GM12878 (cell line): ENCODE measurements around the gene HP1BP3. TPM values are rescaled to one million over a fixed set of nuclear protein-coding genes. Genes with fewer than 3 reads are reported as not detected.

Experiments
- BACH1 ChIP-seq: fragments of 450-650 bp; IDR thresholded peaks from 2 replicates; pipeline ENCODE4 v1.6.1; 2017; ENCODE audit warnings: mild to moderate bottlenecking, borderline replicate concordance
- CBX5 ChIP-seq: sonication (generic); IDR thresholded peaks from 2 replicates; pipeline ENCODE4 v1.6.1; 2016; ENCODE audit warnings: low read depth, moderate library complexity, mild to moderate bottlenecking, inconsistent platforms
- EP300 ChIP-seq, 2 experiments: fragments of 150-350 bp in 1 of 2; IDR thresholded peaks; 2 replicates each; pipeline ENCODE4 v1.6.1; 2011 to 2012; ENCODE audit warnings: low read depth in 2 of 2, low read length in 2 of 2, borderline replicate concordance in 1 of 2, improper control_type of control experiment in 1 of 2, inconsistent platforms in 1 of 2; ENCODE audit not compliant: control insufficient read depth in 1 of 2
- FOXK2 ChIP-seq: fragments of 450-650 bp; IDR thresholded peaks from 2 replicates; pipeline ENCODE4 v1.6.1; 2017; ENCODE audit warnings: mild to moderate bottlenecking, moderate library complexity
- JUNB ChIP-seq: IDR thresholded peaks from 2 replicates; pipeline ENCODE4 v1.6.1; 2016; ENCODE audit warnings: antibody characterized with exemption, mild to moderate bottlenecking
- KDM1A ChIP-seq: fragments of 200-600 bp; sonication (generic); IDR thresholded peaks from 2 replicates; pipeline ENCODE4 v1.6.1; 2016; ENCODE audit warnings: borderline replicate concordance
- MXI1 ChIP-seq: fragments of 150-350 bp; IDR thresholded peaks from 2 replicates; pipeline ENCODE4 v1.6.1; 2011; ENCODE audit warnings: low read depth, mild to moderate bottlenecking, inconsistent platforms, low read length, improper control_type of control experiment
- POLR2A ChIP-seq: IDR thresholded peaks from 2 replicates; pipeline ENCODE4 v1.6.1; 2011; ENCODE audit warnings: low read depth, mild to moderate bottlenecking, low read length
- SP1 ChIP-seq: IDR thresholded peaks from one replicate; pipeline ENCODE4 v1.6.1; 2011; ENCODE audit warnings: low read depth, low read length
- ZNF24 ChIP-seq: fragments of 450-650 bp; IDR thresholded peaks from 2 replicates; pipeline ENCODE4 v1.6.1; 2017; ENCODE audit warnings: antibody characterized with exemption, mild to moderate bottlenecking
- polyA plus RNA-seq, 11 experiments: library from polyadenylated mRNA; depleted of rRNA in 4 of 11; unstranded in 6 of 11; stranded (reverse) in 5 of 11; fragments of >200 nt; fragmentation: Nextera tagmentation in 4 of 11; fragmentation: Illumina TruSeq in 1 of 11; extraction: Ambion mirVana in 4 of 11; extraction: Trizol in 1 of 11; gene quantifications; 1 replicate in 1 of 11; 2 replicates in 10 of 11; pipeline versions ENCODE4 v1.2.1 to v1.2.3, GENCODE V29; 2011 to 2016; ENCODE audit warnings: inconsistent platforms in 2 of 11, missing spikeins in 2 of 11, low read depth in 1 of 11
- total RNA-seq, 4 experiments: library from RNA; depleted of rRNA in 3 of 4; stranded (reverse); fragments of >200 nt in 3 of 4; fragmentation: Illumina TruSeq in 1 of 4; extraction: Trizol in 1 of 4; gene quantifications; 2 replicates each; pipeline versions ENCODE4 v1.2.1 to v1.2.3, GENCODE V29; 2013 to 2021
- TF ChIP-seq, protein P1 (sequence below): fragments of 450-650 bp; conservative IDR thresholded peaks from 2 replicates; pipeline ENCODE4 v1.6.1; 2017; ENCODE audit warnings: mild to moderate bottlenecking, moderate library complexity
- TF ChIP-seq, protein P2 (sequence below): fragments of 450-650 bp; IDR thresholded peaks from 2 replicates; pipeline ENCODE4 v1.6.1; 2017; ENCODE audit warnings: borderline replicate concordance
- TF ChIP-seq, protein P3 (sequence below): fragments of 150-350 bp; IDR thresholded peaks from 2 replicates; pipeline ENCODE4 v1.6.1; 2014; ENCODE audit warnings: mild to moderate bottlenecking, low read depth, low read length

The HP1BP3 gene
- total and polyA plus RNA-seq, 10 of the 15 experiments (the other 5 are each of a cell fraction or from before 2014, with no cell fraction given) = 32.6 to 188 (median 133) TPM

DNA sequence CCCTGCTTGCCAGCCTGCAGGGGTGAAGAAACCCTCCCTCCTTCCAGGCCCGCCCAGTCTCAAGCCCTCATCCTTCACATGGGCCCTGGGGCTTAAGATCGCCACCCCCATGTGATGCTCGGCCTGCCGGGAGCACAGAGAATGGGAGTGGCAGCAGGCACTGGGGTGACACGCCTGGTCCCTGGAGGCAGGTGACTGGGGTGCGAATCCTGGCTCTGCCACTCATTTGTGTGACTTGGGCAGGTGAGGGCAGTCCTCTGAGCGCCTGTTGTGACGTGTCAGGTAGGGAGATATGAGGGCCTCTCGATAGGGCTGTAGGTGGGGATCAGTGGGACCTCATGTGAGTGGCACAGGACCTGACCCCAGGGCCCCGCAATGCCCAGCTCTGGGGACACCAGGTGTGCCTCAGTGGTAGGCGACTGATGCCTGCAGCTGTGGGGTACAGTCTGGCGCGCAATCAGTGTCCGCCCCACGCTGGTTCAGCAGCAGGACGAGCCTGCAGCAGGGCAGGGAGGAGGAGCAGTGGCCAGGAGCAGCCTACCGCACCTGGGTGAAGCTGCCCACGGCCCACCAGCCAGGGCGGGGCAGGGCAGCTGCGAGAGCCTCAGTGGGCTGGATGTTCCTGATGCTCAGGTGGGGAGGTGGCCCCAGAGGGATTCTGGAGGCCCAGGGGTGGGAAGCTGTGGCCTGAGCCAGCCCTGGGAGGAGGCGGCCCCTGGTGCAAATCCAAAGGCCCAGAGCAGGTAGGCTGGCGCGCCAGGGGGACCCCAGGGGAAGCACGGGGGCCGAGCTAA, 60.8 kb downstream of the HP1BP3 start (continued):
- TF ChIP-seq, protein P1, sequence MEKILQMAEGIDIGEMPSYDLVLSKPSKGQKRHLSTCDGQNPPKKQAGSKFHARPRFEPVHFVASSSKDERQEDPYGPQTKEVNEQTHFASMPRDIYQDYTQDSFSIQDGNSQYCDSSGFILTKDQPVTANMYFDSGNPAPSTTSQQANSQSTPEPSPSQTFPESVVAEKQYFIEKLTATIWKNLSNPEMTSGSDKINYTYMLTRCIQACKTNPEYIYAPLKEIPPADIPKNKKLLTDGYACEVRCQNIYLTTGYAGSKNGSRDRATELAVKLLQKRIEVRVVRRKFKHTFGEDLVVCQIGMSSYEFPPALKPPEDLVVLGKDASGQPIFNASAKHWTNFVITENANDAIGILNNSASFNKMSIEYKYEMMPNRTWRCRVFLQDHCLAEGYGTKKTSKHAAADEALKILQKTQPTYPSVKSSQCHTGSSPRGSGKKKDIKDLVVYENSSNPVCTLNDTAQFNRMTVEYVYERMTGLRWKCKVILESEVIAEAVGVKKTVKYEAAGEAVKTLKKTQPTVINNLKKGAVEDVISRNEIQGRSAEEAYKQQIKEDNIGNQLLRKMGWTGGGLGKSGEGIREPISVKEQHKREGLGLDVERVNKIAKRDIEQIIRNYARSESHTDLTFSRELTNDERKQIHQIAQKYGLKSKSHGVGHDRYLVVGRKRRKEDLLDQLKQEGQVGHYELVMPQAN = no peak
- TF ChIP-seq CBX5 = no peak
- no peak for TF ChIP-seq FOXK2
- TF ChIP-seq, protein P2, sequence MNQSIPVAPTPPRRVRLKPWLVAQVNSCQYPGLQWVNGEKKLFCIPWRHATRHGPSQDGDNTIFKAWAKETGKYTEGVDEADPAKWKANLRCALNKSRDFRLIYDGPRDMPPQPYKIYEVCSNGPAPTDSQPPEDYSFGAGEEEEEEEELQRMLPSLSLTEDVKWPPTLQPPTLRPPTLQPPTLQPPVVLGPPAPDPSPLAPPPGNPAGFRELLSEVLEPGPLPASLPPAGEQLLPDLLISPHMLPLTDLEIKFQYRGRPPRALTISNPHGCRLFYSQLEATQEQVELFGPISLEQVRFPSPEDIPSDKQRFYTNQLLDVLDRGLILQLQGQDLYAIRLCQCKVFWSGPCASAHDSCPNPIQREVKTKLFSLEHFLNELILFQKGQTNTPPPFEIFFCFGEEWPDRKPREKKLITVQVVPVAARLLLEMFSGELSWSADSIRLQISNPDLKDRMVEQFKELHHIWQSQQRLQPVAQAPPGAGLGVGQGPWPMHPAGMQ = no peak
- TF ChIP-seq, protein P3, sequence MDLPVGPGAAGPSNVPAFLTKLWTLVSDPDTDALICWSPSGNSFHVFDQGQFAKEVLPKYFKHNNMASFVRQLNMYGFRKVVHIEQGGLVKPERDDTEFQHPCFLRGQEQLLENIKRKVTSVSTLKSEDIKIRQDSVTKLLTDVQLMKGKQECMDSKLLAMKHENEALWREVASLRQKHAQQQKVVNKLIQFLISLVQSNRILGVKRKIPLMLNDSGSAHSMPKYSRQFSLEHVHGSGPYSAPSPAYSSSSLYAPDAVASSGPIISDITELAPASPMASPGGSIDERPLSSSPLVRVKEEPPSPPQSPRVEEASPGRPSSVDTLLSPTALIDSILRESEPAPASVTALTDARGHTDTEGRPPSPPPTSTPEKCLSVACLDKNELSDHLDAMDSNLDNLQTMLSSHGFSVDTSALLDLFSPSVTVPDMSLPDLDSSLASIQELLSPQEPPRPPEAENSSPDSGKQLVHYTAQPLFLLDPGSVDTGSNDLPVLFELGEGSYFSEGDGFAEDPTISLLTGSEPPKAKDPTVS = no peak
- TF ChIP-seq SP1 = no peak
- no peak for TF ChIP-seq KDM1A
- TF ChIP-seq EP300 (IDR thresholded peaks at IDR 0.05; ENCODE audit: borderline replicate concordance in 1 of 2, control insufficient read depth in 1 of 2, low read depth in 2 of 2, low read length in 2 of 2) = no peak
- TF ChIP-seq JUNB = no peak
- TF ChIP-seq ZNF24 = no peak
- no peak for TF ChIP-seq POLR2A
- no peak for TF ChIP-seq BACH1
- TF ChIP-seq MXI1 = no peak
